Spleen (tissue), 7 donors: Measurements from ENCODE around the gene BCAT1.

Experiments
- POLR2A ChIP-seq, 3 donors: fragments of 450-650 bp; IDR thresholded peaks; one replicate each; pipeline ENCODE4 v1.5.1; 2017; ENCODE audit warnings: antibody characterized with exemption in 3 of 3, mild to moderate bottlenecking in 1 of 3
- TF ChIP-seq, protein P1 (sequence below), 11 experiments: fragments of 200-600 bp in 7 of 11; fragments of 450-650 bp in 4 of 11; sonication (generic) in 4 of 11; IDR thresholded peaks in 8 of 11; conservative IDR thresholded peaks in 3 of 11; 1 replicate in 7 of 11; 2 replicates in 4 of 11; pipeline versions ENCODE4 v1.4.0 to v1.8.0; 2016 to 2021; ENCODE audit warnings: antibody characterized with exemption in 11 of 11, inconsistent platforms in 4 of 11, mild to moderate bottlenecking in 1 of 11
- donor health status: DM: no; HTN: no; CAD: no; lungs with moderate emphysema.
- donor health status: DM: no; HTN: no; CAD: no.
- donor health status: DM: no; HTN: no; CAD: no.

DNA sequence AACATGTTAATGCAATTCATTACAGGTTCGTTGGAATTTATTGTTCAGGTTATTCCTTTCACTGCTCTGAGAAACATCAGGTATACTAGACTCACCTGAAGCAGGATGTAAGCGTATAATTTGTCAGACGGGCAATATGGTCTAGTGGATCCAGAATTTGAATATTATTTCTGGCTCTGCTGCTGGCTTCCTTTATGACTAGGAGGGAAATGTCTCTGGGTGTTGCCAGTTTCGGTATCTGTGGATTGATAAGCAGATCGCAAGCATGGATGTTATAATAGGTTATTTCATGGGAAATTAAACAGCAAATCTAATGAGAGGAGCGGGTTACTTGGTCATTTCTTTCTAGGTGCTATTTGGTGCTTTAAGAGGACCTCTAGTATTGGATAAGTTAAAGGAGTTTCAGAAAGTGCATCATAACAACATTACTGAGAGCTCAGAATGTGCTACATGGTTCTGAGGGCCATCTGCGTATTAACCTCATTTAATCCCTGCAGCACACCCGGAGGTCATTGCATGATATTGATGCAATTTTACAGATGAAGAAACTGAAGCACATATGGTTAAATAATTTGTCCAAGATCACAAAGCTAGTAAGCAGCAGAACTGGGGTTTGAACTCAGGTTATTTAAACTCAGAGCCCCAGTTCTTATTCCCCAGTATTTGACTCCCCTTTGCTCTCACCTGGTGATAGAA is 47.3 kb upstream of the BCAT1 start:
- TF ChIP-seq, protein P1, sequence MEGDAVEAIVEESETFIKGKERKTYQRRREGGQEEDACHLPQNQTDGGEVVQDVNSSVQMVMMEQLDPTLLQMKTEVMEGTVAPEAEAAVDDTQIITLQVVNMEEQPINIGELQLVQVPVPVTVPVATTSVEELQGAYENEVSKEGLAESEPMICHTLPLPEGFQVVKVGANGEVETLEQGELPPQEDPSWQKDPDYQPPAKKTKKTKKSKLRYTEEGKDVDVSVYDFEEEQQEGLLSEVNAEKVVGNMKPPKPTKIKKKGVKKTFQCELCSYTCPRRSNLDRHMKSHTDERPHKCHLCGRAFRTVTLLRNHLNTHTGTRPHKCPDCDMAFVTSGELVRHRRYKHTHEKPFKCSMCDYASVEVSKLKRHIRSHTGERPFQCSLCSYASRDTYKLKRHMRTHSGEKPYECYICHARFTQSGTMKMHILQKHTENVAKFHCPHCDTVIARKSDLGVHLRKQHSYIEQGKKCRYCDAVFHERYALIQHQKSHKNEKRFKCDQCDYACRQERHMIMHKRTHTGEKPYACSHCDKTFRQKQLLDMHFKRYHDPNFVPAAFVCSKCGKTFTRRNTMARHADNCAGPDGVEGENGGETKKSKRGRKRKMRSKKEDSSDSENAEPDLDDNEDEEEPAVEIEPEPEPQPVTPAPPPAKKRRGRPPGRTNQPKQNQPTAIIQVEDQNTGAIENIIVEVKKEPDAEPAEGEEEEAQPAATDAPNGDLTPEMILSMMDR (IDR thresholded peaks at IDR 0.05 in 8 of 11, conservative IDR thresholded peaks at IDR 0.05 in 3 of 11), result no peak
- TF ChIP-seq POLR2A (IDR thresholded peaks at IDR 0.05), result no peak
